GM21529 (cell line): ENCODE data around the gene FAF2.

Experiments
- ATAC-seq: cut with Tn5 transposase; IDR thresholded peaks from one replicate; pipeline ENCODE4 v1.9.1; 2021; ENCODE audit not compliant: unreplicated experiment

FAF2 gene

GRCh38 chr5:176500511-176500910, 52.3 kb downstream of the FAF2 start:
- no peak for ATAC-seq

GRCh38 chr5:176501333-176501732, 53.1 kb downstream of the FAF2 start:
- no peak for ATAC-seq

GRCh38 chr5:176503496-176503895, 55.3 kb downstream of the FAF2 start:
- ATAC-seq = no peak

- no peak for ATAC-seq
These were observed 59.7 kb downstream of the FAF2 start for GRCh38 chr5:176507911-176508310.

- ATAC-seq = no peak
These were observed 60.4 kb downstream of the FAF2 start for GRCh38 chr5:176508603-176509002.

- ATAC-seq = no peak
These were observed 65.6 kb downstream of the FAF2 start for GRCh38 chr5:176513788-176514187.

- ATAC-seq = no peak
These were observed 66.2 kb downstream of the FAF2 start for GRCh38 chr5:176514244-176514950.

GRCh38 chr5:176515396-176515795, 67.2 kb downstream of the FAF2 start:
- no peak for ATAC-seq

- no peak for ATAC-seq
These were observed 69.0 kb downstream of the FAF2 start for GRCh38 chr5:176517053-176517661.

GRCh38 chr5:176519810-176520720, 71.9 kb downstream of the FAF2 start:
- no peak for ATAC-seq

GRCh38 chr5:176521286-176521685, 73.1 kb downstream of the FAF2 start:
- no peak for ATAC-seq

- no peak for ATAC-seq
These were observed 73.6 kb downstream of the FAF2 start for GRCh38 chr5:176521699-176522263.

- ATAC-seq = no peak
These were observed 76.0 kb downstream of the FAF2 start for GRCh38 chr5:176524138-176524537.

GRCh38 chr5:176524987-176525386, 76.8 kb downstream of the FAF2 start:
- no peak for ATAC-seq

GRCh38 chr5:176525677-176526076, 77.5 kb downstream of the FAF2 start:
- no peak for ATAC-seq

- no peak for ATAC-seq
These were observed 78.3 kb downstream of the FAF2 start for GRCh38 chr5:176526462-176526861.

GRCh38 chr5:176527246-176528222, 79.3 kb downstream of the FAF2 start:
- no peak for ATAC-seq

GRCh38 chr5:176528301-176528700, 80.1 kb downstream of the FAF2 start:
- ATAC-seq = no peak

- no peak for ATAC-seq
These were observed 80.6 kb downstream of the FAF2 start for GRCh38 chr5:176528761-176529115.

- no peak for ATAC-seq
These were observed 81.0 kb downstream of the FAF2 start for GRCh38 chr5:176529116-176529740.
